Dendritic cell treated with granulocyte-macrophage colony-stimulating factor and Interleukin-4, amounts not matched to agents 40 ng/mL and 50 ng/mL, for 4 days (primary cell): ENCODE measurements around the gene TMBIM6.

Experiments
- H3K27ac Mint-ChIP-seq: one replicate; pipeline ENCODE4 v1.8.0; 2022; ENCODE audit warnings: mild to moderate bottlenecking, mixed read lengths
- H3K27me3 Mint-ChIP-seq: one replicate; pipeline ENCODE4 v1.8.0; 2022; ENCODE audit warnings: mild to moderate bottlenecking, mixed read lengths
- H3K36me3 Mint-ChIP-seq: one replicate; pipeline ENCODE4 v1.8.0; 2022; ENCODE audit warnings: low read depth, mixed read lengths
- H3K4me1 Mint-ChIP-seq: one replicate; pipeline ENCODE4 v1.8.0; 2022; ENCODE audit warnings: low read depth, mixed read lengths
- H3K4me3 Mint-ChIP-seq: one replicate; pipeline ENCODE4 v1.8.0; 2022; ENCODE audit warnings: mild to moderate bottlenecking, moderate library complexity, mixed read lengths
- H3K9me3 Mint-ChIP-seq: one replicate; pipeline ENCODE4 v1.8.0; 2022; ENCODE audit warnings: mixed read lengths
- intact Hi-C: fragments of 100-400 bp; cut with micrococcal nuclease; formaldehyde crosslinking; loops from one replicate; pipeline ENCODE4 v1.15.0; 2022

Gene TMBIM6

DNA sequence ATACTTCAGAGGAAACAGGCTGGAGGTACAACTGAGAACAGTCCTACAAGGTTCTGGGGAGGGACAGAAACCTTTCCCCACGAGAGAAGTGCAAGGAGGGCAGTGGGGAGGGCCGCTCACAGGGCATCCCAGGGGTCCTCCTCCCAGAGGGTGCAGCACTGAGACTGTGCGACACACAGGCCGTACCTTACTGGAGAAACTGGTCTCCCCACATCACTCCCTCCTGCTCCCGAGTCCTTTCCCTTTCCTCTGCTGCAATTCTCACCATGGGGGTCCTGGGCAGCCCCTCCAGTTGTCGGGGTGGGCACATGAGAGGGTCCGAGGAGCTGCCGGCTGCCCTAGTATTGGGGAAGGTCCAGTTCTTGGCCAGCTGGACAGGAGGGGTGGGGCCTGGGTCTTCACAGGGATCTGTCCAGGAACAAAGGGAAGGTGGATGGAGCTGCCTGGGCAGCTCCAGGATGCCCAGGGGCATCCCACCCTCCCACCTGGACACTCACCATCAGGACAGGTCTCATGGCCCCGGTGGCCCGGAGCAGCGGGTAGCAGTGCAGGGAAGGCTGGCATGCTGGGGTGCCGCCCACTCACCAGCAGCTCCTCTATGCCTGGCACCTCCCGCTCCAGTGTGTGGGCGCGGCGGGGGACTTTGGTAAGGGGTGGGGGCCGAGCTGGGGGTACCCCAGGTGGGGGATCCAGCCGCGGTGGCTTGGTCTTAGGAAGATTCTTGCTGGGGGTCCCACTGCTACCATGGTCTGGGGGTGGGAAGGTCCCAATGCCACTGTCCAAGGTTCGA lies 51.0 kb downstream of the TMBIM6 start:
- intact Hi-C loops: no loop called here
- H3K27me3 Mint-ChIP-seq: peaks cover 4% of the 10 kb centered on the region
- no peak overlapping the region for H3K4me3 Mint-ChIP-seq
- H3K9me3 Mint-ChIP-seq: no peaks in the 10 kb centered on the region
- peaks cover 5% of the 10 kb centered on the region for H3K4me1 Mint-ChIP-seq
- H3K36me3 Mint-ChIP-seq: peaks cover 81% of the 10 kb centered on the region
- H3K27ac Mint-ChIP-seq: no peak overlapping the region

DNA sequence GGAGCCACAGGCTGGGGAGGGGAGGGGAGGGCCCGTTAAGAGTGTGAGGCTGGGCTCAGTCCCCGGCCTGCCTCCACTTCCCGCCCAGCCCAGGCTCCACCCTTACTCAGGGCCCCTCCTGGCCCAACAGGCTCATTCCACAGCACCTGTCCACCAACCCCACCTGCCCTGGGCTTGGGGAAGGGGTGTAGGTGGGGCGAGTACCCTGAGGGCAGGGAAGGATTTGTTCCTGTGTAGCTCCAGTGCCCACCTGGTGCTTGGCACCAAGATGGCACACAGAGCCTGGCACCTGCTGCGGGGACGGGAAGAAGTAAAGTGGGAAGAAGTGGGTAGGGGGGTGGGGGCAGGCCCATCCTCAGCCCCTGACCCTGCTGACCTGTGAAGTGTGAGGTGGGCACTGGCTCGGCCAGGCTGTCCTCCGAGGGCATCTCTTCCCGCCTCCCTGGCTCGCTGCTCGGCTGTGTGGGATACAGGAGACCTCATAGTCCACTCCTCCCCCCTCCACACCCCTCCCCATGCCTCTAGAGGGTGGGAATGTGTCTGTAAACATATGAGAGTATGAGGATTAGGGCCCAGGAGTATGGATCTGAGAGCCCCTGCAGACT lies 51.7 kb downstream of the TMBIM6 start:
- Mint-ChIP-seq H3K36me3 (peaks cover 84% of the 10 kb centered on the region), H3K9me3 (no peaks in the 10 kb centered on the region), H3K4me1 (peaks cover 7% of the 10 kb centered on the region), H3K27ac (no peak overlapping the region), H3K27me3 (no peaks in the 10 kb centered on the region), H3K4me3 (no peak overlapping the region)
- intact Hi-C loops: no loop called here

DNA sequence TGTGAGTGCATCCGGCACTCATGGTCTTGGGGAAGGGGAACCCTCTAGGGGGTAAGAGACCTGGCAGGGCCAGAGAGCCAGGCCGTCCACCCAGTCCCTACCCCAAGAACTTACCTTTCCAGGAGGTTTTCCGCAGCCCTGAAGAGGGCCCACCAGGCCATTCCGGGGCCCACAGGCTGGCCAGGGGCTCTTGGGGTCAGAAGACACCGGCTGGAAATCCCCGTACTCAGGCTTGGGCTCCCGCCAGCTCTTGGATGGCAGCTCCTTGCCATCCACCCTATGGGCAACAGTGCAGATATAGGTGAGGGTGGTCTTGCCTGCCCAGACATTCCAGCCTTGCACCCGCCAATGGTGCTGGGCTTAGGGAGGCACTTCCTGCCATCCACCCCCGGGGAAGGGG lies 52.3 kb downstream of the TMBIM6 start:
- H3K9me3 Mint-ChIP-seq: no peaks in the 10 kb centered on the region
- intact Hi-C loops: no loop called here
- no peaks in the 10 kb centered on the region for H3K27me3 Mint-ChIP-seq
- no peak overlapping the region for H3K27ac Mint-ChIP-seq
- peaks cover 90% of the 10 kb centered on the region for H3K36me3 Mint-ChIP-seq
- peaks cover 12% of the 10 kb centered on the region for H3K4me1 Mint-ChIP-seq
- no peak overlapping the region for H3K4me3 Mint-ChIP-seq

DNA sequence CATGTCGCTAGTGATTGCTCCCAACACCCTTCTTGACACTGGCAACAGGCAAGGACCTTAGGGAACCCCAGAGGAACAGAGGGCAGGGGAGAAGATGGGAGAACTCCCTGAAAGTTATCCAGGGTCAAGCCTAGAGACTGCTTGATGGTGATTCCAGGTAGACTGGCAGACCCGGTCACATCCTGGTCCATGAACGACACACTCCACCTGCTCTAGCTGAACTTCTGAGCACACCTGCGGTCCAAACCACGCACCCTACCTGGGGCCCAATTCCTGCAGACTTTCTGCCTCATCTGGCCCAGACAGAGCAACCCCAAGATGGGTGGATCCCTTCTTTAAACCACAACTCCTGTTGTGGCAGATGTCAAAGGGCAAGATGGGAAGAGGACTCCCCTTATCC lies 52.7 kb downstream of the TMBIM6 start:
- H3K27ac Mint-ChIP-seq: no peak overlapping the region
- H3K36me3 Mint-ChIP-seq: peaks cover 94% of the 10 kb centered on the region
- intact Hi-C loops: no loop called here
- H3K9me3 Mint-ChIP-seq: no peaks in the 10 kb centered on the region
- no peak overlapping the region for H3K4me3 Mint-ChIP-seq
- no peaks in the 10 kb centered on the region for H3K27me3 Mint-ChIP-seq
- peaks cover 16% of the 10 kb centered on the region for H3K4me1 Mint-ChIP-seq

DNA sequence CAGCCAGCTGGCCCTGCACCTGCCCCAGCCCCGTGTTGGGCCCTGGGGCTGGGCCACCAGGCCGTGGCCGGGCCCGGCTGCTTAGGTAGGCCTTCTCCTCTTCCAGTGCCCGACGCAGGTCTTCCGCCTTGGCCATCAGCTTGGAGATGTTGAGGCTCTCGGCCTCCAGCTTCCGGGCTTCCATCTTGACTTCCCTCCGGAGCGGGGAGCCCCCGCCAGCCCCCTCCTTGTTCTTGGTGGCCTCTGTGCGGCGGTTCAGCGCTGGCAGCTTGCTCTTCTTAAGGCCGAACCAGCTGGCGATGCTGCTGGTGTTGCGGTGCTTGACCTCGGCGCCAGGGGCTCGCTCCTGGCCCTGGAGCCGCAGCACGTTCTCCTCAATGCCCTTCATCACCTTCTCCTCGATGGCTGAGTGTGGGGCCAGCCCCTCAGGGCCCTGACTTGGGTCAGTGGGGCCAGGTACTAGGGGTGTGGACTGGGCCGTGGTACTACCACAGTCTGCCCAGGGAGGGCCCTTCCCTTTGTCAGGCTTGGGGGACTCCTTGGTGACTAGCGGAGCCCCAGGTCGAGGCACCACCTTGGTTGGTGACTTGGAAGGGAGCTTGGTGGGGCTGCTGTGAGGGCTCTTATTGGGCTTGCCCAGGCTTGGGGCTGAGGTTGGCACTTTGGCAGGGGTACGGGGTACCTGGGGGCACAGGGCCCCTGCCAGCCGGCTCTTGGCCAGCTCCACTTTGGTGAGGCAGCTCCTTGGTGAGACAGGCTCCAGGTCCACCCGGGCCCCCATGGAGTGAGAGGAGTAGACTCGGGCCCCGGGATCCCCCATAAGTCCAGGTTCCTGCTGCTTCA lies 53.7 kb downstream of the TMBIM6 start:
- intact Hi-C loops: no loop called here
- Mint-ChIP-seq H3K9me3 (no peaks in the 10 kb centered on the region), H3K4me3 (no peak overlapping the region), H3K36me3 (peaks cover 97% of the 10 kb centered on the region), H3K27ac (no peak overlapping the region), H3K4me1 (peaks cover 17% of the 10 kb centered on the region), H3K27me3 (no peaks in the 10 kb centered on the region)

DNA sequence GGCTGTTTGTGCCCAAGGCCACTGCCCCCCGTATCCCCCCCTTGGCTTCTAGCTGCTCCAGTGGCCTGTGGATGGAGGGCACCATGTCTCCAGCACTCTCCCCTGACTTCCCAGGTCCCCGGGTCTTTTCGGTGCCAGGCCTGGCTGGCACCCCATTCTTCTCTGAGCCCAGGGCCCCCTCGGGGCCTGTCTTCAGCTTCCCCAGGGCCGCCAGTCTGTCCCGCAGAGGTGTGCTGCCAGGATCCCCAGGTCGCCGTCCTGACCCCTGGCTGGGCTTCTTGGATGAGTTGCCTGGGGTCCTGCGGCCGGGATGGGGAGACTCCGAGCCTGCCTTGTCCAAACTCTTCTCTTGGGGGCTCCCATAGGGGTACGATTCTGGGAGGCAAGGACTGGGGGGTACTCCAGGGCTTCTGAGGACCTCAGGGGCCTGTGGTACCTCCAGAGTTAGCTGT lies 54.3 kb downstream of the TMBIM6 start:
- peaks cover 12% of the 10 kb centered on the region for H3K4me1 Mint-ChIP-seq
- no peaks in the 10 kb centered on the region for H3K9me3 Mint-ChIP-seq
- no peak overlapping the region for H3K27ac Mint-ChIP-seq
- peaks cover 97% of the 10 kb centered on the region for H3K36me3 Mint-ChIP-seq
- no peaks in the 10 kb centered on the region for H3K27me3 Mint-ChIP-seq
- intact Hi-C loops: no loop called here
- H3K4me3 Mint-ChIP-seq: no peak overlapping the region

DNA sequence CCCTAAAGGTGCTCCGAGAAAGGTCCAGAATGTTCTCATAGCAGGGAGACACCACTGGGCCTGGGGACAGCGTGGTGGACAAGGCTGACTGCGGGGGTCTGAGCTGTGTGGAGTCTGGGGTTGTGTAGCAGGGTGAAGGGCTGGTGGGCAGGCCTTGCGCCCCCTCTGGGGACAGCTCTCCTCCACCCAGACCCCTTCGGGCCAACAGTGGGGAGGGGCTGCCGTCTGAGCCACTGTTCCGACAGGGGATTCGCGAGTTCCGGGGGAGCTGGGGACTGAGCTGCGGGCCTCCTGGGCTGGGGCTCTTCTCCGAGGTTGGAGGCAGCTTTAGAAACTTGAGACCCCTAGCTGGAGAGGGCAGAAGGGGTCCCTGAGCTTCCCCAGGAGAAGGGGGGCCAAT lies 54.8 kb downstream of the TMBIM6 start:
- no peak overlapping the region for H3K4me3 Mint-ChIP-seq
- H3K27ac Mint-ChIP-seq: no peak overlapping the region
- H3K9me3 Mint-ChIP-seq: no peaks in the 10 kb centered on the region
- intact Hi-C loops: no loop called here
- H3K4me1 Mint-ChIP-seq: peaks cover 12% of the 10 kb centered on the region
- H3K27me3 Mint-ChIP-seq: no peaks in the 10 kb centered on the region
- H3K36me3 Mint-ChIP-seq: peaks cover 97% of the 10 kb centered on the region

DNA sequence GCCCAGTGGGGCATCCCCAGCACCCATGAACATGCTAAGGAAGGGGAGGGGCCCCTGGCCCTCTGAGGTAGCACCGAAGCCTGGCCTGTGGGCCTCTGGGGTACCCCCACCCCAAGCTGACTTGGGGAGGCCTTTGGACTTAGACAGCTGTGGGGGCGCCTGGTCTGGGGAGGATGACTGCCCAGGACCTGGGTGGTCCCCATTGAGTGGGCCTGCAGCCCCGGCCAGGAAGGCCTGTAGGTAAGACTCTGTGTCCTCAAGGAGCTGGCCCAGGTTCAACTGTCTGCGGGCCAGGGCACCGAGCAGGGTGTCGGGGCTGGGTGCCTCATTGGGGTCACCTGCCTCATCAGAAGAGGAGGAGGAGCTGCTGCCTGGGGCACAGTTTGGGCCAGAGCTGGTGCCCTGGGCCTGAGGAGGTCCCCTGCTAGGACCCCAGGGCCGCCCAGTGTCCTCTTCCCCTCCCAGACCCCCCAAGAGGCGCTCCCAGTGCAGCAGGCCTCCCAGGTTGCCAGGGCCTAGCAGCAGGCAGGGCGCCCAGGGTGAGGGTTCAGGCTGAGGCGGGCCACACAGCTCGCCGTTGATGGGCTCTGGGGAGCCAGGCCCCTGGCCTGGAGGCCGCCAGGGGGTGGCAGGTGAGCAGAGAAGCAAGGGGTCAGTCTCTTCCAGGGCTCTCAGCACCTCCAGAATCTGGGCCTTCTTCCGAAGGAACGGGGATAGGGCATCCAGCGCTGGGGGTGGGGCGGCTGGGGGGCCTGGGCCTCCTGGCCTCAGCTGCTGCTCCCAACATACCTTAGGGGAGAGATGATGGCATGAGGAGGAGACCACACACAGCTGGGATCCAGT lies 55.5 kb downstream of the TMBIM6 start:
- H3K4me3 Mint-ChIP-seq: no peak overlapping the region
- H3K9me3 Mint-ChIP-seq: no peaks in the 10 kb centered on the region
- peaks cover 12% of the 10 kb centered on the region for H3K4me1 Mint-ChIP-seq
- peak overlapping the region; percentile 69 for H3K27ac Mint-ChIP-seq
- no peaks in the 10 kb centered on the region for H3K27me3 Mint-ChIP-seq
- intact Hi-C loops: no loop called here
- peaks cover 97% of the 10 kb centered on the region for H3K36me3 Mint-ChIP-seq

DNA sequence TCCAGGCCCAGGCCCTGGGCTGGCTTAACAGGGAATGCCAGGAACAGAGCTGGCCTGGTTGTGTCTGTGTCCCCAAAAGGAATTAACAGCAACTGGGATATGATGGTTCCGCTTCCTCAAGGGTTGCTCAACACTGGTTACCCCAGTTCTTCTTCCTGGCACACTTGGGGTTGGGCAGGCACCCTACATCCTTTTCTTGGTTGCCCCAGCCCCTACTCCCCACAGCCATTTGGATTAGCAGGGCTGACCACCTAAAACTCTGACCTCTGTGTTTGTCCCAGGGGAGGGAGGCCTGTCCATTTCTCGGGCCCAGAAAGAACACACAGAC lies 56.1 kb downstream of the TMBIM6 start:
- H3K9me3 Mint-ChIP-seq: no peaks in the 10 kb centered on the region
- H3K27ac Mint-ChIP-seq: peak overlapping the region; percentile 69
- H3K27me3 Mint-ChIP-seq: no peaks in the 10 kb centered on the region
- intact Hi-C loops: no loop called here
- H3K4me3 Mint-ChIP-seq: no peak overlapping the region
- peaks cover 12% of the 10 kb centered on the region for H3K4me1 Mint-ChIP-seq
- peaks cover 97% of the 10 kb centered on the region for H3K36me3 Mint-ChIP-seq

DNA sequence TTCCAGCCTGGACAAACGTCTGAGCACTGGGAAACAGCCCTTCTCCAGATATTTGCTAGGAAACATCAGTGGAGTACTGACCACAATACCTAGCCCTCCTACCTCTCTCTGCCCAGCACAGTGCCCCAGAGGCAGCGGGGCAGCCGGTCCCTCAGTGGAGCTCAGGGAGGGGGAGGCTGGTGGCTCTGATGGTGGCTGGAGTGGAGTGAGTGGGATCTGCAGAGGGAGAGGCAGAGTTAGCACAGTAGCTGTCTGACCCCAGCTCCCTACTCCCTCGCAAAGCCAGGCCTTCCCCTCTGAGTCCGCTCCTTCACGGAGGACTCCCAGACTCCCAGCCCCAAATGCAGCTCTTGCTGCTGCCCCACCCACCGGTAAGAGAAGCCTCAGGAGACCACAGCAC lies 56.9 kb downstream of the TMBIM6 start:
- intact Hi-C loops: no loop called here
- Mint-ChIP-seq H3K36me3 (peaks cover 97% of the 10 kb centered on the region), H3K27ac (no peak overlapping the region), H3K4me3 (no peak overlapping the region), H3K4me1 (peaks cover 15% of the 10 kb centered on the region), H3K27me3 (no peaks in the 10 kb centered on the region), H3K9me3 (no peaks in the 10 kb centered on the region)

DNA sequence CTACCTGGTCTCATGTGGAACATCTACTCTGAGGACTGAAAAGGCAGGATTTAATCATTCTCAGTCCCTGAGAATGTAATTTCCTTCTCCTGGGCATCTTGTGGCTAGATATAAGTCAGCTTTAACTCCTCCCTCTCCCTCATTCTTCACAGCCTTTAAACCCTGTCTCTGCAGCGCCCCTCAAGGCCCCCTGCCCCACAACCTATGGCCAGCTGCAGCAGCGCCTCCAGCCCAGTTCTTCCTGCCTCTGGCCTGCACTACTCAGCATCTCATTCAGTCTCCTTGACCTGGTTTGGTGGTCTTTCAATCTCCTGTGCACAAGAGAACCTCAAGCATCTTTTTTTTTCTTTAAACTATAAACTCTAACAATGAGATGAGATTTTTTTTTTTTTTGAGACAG lies 57.6 kb downstream of the TMBIM6 start:
- Mint-ChIP-seq H3K9me3 (no peaks in the 10 kb centered on the region), H3K27ac (peak overlapping the region; percentile 31), H3K36me3 (peaks cover 97% of the 10 kb centered on the region), H3K4me3 (no peak overlapping the region), H3K4me1 (peaks cover 21% of the 10 kb centered on the region), H3K27me3 (no peaks in the 10 kb centered on the region)
- intact Hi-C loops: no loop called here

DNA sequence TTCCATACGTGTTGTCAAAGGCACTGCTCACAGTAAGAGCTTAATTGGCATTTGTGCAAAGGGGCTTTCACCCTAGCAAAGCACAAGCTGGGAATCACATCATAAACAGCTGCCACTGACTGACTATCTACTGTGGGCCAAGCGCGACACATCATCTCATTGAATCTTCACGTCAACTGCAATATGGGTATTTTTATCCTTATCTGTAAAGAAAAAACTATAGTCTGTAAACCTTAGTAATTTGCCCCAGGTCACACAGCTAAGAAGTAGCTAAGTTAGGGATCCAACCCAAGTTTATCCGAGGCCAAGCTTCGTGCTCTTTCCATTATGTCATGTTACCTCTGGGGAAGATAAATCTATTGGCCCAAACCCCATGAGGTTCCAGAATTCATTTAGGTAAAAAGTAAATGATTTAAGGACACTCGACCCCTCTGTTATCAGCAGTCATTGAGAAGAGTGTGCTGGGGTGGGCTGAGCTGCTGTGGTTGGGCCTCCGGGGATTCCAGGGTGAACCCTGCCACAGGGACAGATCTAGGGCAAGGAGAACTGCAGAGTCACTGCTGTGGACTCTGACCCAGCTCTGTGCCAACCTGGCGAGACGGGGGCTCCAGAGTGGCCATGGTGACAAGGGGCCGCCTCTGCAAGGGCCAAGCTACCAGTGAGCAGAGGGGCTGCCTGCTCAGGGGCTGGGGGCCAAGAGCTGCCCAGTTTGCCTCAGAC lies 59.2 kb downstream of the TMBIM6 start:
- intact Hi-C loops: no loop called here
- Mint-ChIP-seq H3K27ac (no peak overlapping the region), H3K36me3 (peaks cover 97% of the 10 kb centered on the region), H3K4me3 (no peak overlapping the region), H3K9me3 (no peaks in the 10 kb centered on the region), H3K4me1 (peaks cover 37% of the 10 kb centered on the region), H3K27me3 (no peaks in the 10 kb centered on the region)
